ENCODE results near the gene AK9.

AK9 gene

DNA sequence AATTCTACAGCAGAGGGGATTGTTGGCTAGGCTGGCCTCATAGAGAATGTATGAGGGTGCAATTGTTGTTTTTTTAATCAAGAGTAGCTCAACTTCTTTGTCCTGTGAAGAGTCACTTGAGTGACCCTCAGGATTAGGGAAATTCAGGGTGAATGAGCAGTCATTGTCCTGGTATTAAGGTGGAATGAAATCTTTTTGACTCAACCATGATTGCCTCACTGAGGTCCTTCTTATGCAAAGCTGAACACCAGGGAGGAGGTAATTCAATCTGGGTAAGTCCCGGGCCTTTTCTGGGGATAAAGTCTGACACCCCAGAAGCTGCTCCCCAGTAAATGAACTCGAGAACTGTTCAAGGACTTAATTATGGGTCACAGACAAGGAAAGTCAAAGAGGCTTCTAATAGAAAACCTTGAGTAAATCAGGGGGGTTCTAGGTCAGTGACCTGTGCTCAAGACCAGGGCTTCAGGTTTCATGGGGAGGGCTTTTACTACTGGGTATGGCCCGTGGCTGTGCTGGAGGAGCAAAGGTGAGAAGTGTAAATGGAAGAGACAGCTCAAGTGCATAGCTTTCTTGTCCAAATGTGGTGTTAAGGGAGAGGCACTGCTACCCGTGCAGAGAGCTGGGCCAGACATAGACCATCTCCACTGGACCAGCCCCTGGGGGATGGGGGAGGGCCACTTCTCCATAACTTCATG lies 182.7 kb downstream of the AK9 start:
- DNase-seq: no peak

DNA sequence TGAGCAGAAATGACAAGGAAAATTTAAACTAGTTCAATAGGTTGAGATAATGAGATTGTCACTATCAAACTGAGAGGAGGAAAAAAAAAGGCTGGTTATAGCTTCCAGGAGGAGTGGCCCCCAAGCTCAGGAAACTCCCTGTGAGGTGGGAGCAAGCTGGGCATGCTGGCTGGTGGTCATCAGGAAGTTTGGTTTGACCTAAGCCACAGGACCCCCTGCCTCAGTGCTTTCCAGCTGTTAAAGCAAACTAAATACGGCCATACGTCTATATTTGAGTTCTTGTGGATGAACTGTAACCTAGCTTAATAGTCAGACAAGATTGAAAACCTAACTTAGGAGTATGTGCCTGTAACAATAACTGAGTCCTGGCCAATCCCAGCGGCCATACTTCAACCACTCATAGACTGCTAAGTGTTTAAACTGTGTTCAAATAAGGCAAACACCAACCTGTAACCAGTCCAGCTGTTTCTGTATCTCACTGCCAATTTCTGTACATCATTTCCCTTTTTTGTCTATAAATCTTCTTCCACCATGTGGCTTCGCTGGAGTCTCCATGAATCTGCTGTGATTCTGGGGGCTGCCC lies 183.4 kb downstream of the AK9 start:
- DNase-seq: no peak

GRCh38 chr6:109506841-109507240 lies 184.2 kb downstream of the AK9 start:
- DNase-seq: no peak

DNA sequence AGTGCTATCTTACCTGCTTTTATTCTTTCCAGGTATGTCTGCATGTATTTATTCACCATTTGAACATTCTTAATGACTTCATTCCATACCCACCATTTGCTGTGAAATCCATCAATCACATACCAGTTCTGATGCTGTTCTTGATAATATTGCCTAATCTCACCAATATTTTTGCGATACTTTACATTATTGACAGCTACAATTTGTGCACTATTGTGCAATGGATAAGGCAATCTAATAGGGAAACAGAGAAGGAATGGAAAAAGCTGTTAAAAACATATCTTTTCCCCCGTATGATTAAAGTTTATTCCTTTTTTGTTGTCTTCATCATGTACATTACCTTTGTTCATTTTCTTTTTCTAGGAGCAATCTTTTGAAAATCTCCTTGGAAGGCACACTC lies 184.7 kb downstream of the AK9 start:
- DNase-seq: no peak

GRCh38 chr6:109503327-109504224 lies 187.4 kb downstream of the AK9 start:
- no peak for DNase-seq

GRCh38 chr6:109498936-109499335 lies 192.1 kb downstream of the AK9 start:
- DNase-seq: no peak

GRCh38 chr6:109498052-109498451 lies 192.9 kb downstream of the AK9 start:
- DNase-seq: no peak

DNA sequence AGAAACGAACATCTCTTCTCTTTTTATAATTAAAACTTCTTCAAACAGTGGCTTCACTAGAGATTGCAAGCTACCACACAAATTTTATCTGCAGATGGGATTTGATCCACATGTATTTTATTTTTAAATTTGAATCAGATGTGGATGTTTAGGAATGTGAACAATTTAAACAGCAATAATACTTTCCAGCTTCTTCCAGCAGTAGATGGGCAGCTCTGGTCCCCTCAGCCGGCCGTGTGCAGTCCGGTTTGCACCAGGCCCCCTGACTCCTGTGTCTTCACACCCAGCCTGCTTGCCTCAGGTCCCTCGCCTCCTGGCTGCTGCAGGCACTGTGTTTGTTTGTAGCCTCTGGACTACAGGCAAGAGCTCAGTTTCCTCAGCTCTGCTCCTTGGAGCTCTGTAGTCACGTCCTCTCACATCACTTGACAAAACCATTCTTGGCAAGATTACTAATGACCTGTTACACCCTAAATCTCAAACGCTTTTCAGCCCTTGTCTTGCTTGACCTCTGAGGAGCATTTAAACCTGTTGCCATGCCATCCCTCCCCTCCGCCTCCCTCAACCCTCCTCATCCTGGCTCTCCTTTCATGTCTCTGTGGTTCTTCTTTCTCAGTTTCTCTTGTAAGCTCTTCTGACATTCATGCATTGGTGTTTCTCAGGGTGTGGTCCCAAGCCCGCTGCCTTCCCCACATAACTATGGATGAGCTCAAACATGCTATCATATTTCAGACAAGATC lies 194.8 kb downstream of the AK9 start:
- DNase-seq: no peak

- DNase-seq: no peak
Measured at GRCh38 chr6:109493865-109494264, 197.1 kb downstream of the AK9 start.

- peak; percentile 40 for DNase-seq
Measured at GRCh38 chr6:109491207-109491938, 199.6 kb downstream of the AK9 start.

- no peak for DNase-seq
Measured at GRCh38 chr6:109490713-109491112, 200.3 kb downstream of the AK9 start.

- no peak for DNase-seq
Measured at GRCh38 chr6:109488001-109488400, 203.0 kb downstream of the AK9 start.

GRCh38 chr6:109486068-109486467 lies 204.9 kb downstream of the AK9 start:
- no peak for DNase-seq

DNA sequence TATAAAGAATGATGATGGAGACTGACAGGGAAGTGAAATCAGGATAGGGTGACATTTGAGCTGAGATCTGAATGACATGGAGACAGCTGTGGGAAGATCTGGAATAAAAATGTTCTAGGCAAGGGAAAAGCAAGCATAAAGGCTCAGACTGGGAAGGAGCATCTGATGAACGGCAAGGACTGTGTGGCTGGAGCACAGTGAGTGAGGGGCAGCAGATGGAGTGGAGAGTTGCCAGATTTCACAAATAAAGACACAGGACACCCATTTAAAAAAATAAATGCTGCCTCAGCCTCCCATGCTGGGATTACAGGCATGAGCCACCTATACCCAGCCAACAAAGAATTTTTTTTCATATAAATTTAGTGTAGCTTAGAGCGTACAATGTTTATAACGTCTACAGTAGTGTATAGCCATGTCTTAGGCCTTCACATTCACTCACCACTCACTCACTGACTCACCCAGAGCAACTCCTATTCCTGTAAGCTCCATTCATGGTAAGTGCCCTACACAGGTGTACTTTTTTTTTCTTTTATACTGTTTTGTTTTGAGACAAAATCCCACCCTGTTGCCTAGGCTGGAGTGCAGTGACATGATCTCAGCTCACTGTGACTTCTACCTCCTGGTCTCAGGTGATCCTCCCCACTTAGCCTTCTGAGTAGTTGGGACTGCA lies 205.6 kb downstream of the AK9 start:
- no peak for DNase-seq

DNA sequence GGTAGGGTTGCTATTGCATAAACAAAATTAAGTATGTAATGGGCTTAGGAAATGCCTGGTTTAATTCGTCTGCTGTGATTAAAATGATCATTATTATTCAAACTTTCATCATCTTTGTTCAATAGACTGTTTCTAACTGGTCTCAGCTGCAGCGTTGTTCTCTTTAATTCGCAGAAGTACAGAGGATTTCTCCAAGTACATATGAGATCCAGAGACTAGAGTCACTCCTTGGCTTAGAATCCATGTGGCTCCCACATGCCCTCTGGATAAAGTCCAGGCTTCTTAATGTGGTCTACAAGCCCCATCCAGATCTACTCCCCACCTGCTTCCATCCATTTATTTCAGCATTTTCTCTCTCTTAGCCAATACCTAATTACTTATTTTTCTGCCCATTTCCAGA lies 206.9 kb downstream of the AK9 start:
- no peak for DNase-seq

GRCh38 chr6:109483735-109484057 lies 207.3 kb downstream of the AK9 start:
- no peak for DNase-seq

DNA sequence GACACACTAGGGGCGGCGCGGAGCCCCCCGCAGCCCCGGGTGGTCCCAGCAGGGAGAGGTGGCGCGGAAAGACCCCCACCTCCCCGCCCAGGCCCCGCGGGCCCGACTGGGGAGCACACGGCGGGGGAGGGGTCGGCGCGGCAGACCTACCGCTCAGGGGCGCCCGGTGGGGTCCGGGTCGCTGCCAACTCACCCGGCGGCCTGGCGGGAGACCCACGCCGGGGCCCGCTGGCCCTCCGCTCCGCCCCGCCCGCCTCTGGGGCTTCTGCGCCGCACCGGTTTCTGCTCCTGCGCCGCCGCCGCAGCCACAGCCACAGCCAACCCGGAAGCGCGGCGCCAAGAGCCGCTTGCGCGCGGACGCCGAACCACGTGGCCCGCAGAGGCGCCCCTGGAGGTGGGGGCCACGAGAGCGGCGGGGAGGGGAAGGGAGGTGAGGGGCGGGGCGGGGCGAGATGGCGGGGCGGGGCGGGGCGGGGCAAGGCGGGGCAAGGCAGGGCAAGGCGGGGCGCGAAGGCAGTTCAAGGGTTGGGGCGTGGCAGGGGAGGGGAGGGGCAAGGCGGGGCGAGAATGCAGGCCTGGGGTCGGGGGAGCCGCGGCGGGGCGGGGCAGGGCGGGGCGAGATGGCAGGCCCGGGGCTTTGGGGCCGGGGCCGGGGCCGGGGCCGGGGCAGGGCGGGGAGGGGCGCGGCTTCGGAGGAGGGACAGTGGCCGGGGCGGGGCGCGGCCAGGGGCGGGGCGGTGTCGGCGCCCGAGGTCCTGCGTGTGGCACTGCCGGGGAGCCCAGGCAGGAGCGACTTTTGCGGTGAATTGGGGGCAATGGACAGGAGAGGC lies 207.9 kb downstream of the AK9 start, which contains the start of gene ZBTB24:
Gene ZBTB24, minus strand, starts transcription at position 315 of the 830 bp plus-strand sequence. CDS start 1,193 bp downstream, outside the sequence.
- peak; percentile 36 for DNase-seq

GRCh38 chr6:109480993-109481480 lies 210.0 kb downstream of the AK9 start:
- no peak for DNase-seq

DNA sequence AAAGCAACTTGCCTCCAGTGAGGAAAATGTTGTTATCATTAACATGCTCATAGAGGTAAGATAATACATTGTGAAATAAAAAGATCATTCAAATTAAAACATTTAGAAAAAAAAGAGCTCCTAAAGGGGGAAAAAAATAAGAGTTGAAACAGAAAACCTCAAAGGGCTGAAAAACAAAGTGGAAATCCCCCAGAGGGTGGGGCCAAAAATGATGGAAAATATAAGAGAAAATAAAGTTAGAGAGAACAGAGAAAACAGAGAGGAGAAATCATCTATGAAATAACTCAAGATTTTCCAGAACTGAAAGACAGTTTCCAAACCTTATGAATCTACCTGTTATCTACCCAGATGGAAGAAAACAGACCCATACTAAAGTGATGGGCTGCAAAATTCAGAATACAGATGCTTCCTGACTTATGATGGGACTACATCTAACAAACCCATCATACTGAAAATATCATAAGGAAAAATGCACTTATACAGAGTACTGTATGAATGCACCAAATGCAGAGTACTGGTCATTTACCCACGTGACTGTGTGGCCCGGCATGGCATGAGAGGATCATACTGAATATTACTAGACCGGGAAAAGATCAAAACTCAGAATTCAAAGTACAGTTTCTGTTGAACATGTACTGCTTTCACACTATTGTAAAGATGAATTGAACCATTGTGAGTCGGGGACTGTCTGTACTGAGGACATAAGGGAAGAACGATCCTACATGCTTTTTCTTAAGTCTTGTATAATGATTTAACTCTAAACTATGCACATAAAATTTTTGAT lies 212.0 kb downstream of the AK9 start:
- no peak for DNase-seq

DNA sequence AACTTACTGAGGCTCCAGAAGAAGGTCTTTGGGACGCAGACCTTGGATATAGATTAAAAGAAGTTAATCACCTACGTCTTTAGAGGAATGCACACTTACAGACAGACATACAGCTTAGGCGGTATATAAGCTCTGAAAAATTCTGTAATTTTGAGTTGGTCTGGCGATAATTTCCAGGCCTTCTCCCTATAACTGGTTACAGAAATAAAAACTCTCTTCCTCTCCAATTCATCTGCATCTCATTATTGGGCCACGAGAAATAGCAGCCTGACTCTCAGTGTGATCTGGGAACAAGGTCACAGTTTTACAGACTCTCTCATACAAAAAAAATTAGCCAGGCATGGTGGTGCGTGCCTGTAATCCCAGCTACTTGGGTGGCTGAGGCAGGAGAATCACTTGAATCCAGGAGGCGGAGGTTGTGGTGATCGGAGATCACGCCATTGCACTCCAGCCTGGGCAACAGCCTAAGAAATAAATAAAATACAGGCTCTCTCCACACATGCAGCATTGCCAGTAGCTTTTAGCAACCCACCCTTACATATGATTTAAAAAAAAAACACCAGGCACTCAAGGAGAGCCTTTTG lies 212.7 kb downstream of the AK9 start:
- DNase-seq: no peak
